ENCODE results near the gene SCYGR8.
A peak's percentile ranks its signal among the peaks of the same experiment; 100 is the strongest.

Gene SCYGR8

GRCh38 chr2:227761740-227762476 is 16.2 kb downstream of the SCYGR8 start:
- no peak for DNase-seq

DNA sequence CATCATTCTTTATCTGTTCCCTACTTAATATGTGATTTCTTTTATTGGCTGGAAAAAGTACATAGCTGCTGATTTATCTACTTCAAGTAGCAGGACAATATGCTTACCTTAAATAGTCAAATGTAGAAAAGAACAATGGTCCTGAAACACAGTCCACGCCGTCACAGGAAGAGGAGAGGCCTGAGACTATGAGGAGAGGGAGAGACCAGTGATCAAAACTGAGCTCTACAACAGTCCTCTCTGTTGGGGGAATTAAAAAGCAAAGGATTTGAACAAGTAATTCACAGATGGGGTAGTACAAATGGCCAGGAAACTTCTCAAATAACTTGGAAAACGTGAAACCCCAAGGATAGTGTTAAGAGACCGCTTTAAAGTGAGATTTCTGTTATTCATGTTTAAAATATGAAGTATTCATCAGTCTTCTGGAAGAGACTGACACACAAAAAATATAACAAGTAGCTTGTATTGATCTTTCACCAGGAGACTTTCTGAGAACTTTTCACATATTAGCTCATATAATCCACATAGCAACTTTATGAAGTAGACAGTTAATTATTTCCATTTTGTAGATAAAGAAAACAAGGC is 20.2 kb downstream of the SCYGR8 start:
- no peak for DNase-seq

GRCh38 chr2:227766373-227766883 is 20.7 kb downstream of the SCYGR8 start:
- peak; percentile 75 to 80 (median 76) for DNase-seq

GRCh38 chr2:227767830-227768229 is 22.1 kb downstream of the SCYGR8 start:
- no peak for DNase-seq

DNA sequence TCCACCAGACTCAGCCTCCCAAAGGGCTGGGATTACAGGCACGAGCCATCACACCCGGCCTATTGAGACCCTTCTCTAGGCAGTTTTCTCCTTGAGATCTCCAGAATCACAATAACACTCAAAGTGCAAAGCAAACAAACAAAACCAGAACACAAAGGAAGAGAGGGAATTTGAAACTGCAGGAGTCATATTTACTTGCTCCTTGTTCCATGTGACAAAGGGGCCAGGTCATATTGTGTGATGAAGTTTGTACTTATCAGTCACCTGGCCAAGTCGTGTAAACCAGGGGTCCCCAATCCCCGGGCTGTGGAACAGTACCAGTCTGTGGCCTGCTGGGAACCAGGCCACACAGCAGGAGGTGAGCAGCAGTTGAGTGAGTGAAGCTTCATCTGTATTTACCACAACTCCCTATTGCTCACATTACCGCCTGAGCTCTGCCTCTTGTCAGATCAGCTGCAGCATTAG is 26.5 kb downstream of the SCYGR8 start:
- DNase-seq, result no peak

DNA sequence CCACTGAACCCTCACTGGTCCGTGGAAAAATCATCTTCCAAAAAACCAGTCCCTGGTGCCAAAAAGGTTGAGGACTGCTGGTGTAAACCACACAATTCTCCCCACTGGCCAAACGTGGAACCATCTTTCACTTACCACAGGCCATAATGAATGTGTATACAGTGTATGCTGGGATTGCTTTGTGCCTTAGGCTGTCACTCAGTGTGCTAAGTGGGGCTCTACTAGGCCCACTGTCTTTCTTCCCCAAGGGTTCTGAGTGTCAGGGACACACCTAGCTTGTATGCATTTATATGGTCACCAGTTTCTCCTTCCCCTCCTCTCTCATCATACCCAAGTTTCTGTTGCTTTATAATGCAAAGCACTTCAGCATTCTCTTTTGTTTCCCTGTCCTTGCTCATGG is 27.2 kb downstream of the SCYGR8 start:
- no peak for DNase-seq

GRCh38 chr2:227774011-227774624 is 28.4 kb downstream of the SCYGR8 start:
- DNase-seq, result peak; percentile 44 to 59 (median 52)

- DNase-seq, result no peak
Observed at GRCh38 chr2:227774895-227775842, 29.5 kb downstream of the SCYGR8 start.

DNA sequence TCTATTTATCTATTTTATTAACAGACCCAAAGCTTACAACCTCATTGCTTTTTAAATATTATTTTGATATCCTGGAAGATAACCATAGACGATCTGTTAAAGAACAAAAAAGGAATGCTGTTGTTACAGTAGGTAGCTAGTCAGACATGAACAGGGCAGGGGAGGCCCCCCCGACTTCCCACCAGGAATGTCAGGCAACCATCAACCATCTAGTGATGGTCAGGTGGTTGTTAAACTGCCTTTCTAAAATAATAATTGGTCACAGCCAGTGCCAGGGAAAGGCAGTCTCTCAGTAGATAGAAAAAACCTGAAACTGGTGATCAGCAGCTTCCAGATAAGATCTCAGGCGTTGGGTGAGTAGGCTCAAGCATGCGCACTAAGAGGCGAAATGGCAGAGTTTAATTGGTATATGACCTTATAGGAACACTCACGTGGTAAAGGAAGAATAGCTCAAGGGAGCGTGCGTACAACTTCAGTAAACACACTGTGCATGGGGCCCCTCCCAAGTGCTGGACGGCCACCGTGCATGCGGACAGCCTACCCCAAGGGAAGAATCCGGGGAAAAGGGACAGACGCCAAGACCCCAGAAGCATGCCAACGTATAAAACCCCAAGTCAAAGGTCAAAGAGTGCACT is 35.4 kb downstream of the SCYGR8 start:
- no peak for DNase-seq

DNA sequence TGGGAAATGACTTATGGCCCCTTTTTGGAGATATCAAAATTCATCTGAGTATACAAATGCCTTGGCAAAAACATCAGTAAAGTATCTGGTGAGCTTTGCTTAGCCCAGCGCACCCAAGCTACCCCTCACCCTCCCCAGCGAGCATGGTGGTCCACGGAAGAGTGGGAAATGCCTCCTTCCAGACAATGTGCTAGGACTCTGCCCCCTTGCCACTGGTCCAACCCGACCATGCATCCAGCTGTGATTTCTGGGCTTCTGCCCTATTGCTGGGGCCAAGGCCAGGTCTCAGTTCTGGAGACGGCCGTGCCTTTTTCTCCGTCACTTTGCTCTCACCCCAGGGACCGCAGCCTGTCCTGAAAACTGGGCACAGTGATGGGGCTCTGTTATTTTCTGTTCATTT is 36.1 kb downstream of the SCYGR8 start:
- no peak for DNase-seq

- DNase-seq, result no peak
Observed at GRCh38 chr2:227782804-227783203, 37.1 kb downstream of the SCYGR8 start.

DNA sequence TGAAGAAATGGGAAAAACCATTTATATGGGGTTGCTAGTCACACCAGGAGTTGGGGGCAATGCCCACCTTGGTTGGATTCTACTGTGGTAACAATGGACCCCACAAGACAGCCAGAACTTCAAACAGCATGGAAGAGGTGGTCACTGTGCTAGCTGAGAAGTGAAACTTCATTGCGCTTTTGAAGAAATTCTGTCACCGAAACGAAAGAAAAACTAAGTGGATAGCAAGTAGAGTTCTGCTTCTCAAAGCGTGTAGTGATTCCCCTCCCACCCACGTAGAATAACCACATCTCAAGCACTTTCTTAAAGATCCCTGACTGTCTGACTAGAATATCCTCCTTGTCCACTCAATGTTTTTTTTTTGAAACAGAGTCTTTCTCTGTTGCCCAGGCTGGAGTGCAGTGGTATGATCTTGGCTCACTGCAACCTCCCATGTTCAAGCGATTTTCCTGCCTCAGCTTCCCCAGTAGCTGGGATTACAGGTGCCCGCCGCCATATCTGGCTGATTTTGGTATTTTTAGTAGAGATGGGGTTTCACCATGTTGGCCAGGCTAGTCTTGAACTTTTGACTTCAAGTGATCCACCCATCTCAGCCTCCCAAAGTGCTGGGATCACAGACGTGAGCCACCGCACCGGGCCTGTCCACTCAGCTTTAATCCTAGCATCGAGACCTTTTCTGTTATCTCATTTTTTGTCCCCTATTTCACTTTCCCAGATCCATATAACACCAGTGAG is 37.9 kb downstream of the SCYGR8 start:
- DNase-seq, result peak; percentile 82 to 92 (median 92)

DNA sequence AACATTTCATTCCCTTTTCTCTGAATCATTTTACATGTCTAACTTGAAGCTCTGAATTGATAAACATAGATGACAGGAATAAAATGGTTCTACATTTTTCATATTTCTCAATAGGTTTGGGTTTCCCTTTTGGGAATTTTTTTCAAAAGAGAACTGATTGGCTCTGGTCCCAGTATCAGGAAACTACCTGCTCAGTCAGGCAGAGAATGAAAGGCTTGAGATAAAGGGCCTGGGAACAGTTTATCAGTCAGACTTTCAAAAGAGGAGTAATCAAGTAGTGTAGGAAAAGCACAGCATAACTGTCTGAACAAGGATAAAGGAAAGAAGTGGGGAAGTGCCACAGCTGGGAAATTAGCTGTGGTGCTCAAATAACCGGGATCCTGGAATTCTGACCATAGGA is 39.6 kb downstream of the SCYGR8 start:
- DNase-seq, result peak in 1 of 3 donors; percentile 35

DNA sequence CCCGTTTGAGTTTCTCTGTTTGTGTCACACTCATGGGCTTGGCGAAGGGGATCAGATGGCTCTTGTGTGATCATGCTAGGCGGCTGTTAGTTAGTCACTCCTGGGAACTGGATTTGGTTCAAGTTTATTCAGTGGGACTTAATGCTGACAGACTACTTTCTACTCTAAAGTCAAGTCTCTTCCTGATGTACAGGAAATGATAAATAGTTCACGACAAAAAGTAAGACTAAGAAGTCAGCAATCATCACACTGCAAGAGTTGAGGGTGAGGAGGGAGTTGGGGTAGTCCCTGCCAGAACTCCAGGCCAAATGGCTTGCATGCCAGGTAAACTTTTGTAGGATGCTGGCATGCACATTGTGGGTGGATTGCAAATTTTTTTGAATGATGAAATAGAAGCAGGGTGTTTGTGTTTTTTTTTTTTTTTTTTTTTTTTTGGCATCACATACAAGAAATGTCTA is 42.9 kb downstream of the SCYGR8 start:
- DNase-seq, result peak in 2 of 3 donors; percentile 56 to 68

GRCh38 chr2:227789803-227790202 is 44.1 kb downstream of the SCYGR8 start:
- no peak for DNase-seq

DNA sequence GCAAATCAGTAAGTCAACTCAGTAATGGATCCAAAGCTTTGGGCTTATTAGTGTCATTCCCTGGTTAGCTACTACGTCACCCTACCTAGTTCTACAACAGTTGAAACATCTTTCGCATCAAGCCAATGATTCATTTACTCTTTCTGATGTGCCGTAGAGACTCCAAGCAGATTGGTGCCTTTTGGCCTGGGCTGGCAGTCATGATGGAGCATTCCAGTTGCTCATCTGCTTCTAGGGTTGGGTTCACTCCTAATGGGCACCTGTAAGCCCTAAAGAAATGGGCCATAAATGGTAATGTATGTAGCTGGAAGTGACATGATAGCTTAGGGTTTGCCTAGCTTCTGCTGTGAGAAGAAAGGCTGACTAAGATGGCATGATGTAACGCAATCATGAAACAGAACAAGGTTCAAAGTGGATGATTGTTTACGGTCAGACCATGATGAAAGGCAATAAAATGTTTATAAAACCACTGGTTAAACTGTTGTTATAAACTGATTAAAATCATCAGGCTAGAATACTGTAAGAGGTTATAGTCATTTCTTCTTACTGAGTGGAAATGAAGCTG is 47.5 kb downstream of the SCYGR8 start:
- DNase-seq, result no peak

Data from suppressor macrophage treated with lipopolysaccharide for 1 hour (primary cell).